BLaER1 treated with 17β-estradiol and CSF1 and Interleukin-3, amounts not matched to agents 10 nM and 100 nM (cell line): Measurements from ENCODE around the gene FLNA.

ENCODE experiments used
- H3K27ac ChIP-seq, 11 experiments: shearing (Covaris generic); formaldehyde crosslinking; 2 replicates each; pipeline ENCODE4 v1.8.1; 2022
- H3K27me3 ChIP-seq, 11 experiments: shearing (Covaris generic); formaldehyde crosslinking; 2 replicates each; pipeline ENCODE4 v1.8.1; 2022
- H3K36me3 ChIP-seq, 11 experiments: shearing (Covaris generic); formaldehyde crosslinking; 2 replicates each; pipeline ENCODE4 v1.8.1; 2022
- H3K4me1 ChIP-seq, 10 experiments: shearing (Covaris generic); formaldehyde crosslinking; 2 replicates each; pipeline ENCODE4 v1.8.1; 2022
- H3K4me2 ChIP-seq, 11 experiments: shearing (Covaris generic); formaldehyde crosslinking; 2 replicates each; pipeline ENCODE4 v1.8.1; 2022
- H3K4me3 ChIP-seq, 10 experiments: shearing (Covaris generic); formaldehyde crosslinking; 2 replicates each; pipeline ENCODE4 v1.8.1; 2022
- H3K9ac ChIP-seq, 11 experiments: shearing (Covaris generic); formaldehyde crosslinking; 2 replicates each; pipeline ENCODE4 v1.8.1; 2022
- H3K9me3 ChIP-seq, 11 experiments: shearing (Covaris generic); formaldehyde crosslinking; replicated peaks in 1 of 11; 2 replicates each; pipeline ENCODE4 v1.8.1; 2022
- H4K20me1 ChIP-seq, 11 experiments: shearing (Covaris generic); formaldehyde crosslinking; 2 replicates each; pipeline ENCODE4 v1.8.1; 2022
- Cebpa-rat ChIP-seq, 11 experiments: shearing (Covaris generic); IDR thresholded peaks; 2 replicates each; pipeline ENCODE4 v1.8.1; 2022

Gene FLNA

DNA sequence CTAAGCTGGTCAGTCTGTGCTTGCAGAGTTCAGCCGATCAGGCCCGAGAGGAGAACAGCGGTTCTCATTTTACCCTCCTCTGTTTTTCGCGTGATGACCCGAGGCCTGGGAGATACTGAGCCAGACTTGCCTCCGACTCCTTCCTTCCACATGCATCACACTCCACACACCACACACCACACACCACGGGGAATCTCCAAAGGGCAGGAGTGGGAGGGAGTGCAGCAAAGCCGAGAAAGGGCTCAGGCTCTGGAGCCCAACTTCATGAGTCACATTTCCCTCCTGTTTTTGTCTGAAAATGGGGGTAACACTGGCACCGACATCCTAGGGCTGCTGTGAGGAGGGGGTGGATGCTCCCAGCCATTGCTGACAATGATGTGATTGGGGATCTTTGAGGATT is 39.9 kb downstream of the FLNA start:
- H3K4me1 ChIP-seq: peaks cover 17 to 28% (median 23%) of the 10 kb centered on the region in 10 experiments
- no peaks in the 10 kb centered on the region for H3K36me3 ChIP-seq
- no peaks in the 10 kb centered on the region for H3K9me3 ChIP-seq
- H3K9ac ChIP-seq: no peak overlapping the region
- H3K27ac ChIP-seq: peak overlapping the region in 2 of 11 experiments; percentile 37 to 57; a peak in 2 of 22 replicates
- peaks cover 0 to 14% (median 0%) of the 10 kb centered on the region in 11 experiments; a peak in 3 of 22 replicates for H4K20me1 ChIP-seq
- no peak for TF ChIP-seq Cebpa-rat (IDR thresholded peaks at IDR 0.05)
- H3K4me3 ChIP-seq: no peak overlapping the region
- peaks cover 59 to 77% (median 68%) of the 10 kb centered on the region in 11 experiments for H3K27me3 ChIP-seq
- H3K4me2 ChIP-seq: peak overlapping the region; percentile 42 to 67 (median 50)

DNA sequence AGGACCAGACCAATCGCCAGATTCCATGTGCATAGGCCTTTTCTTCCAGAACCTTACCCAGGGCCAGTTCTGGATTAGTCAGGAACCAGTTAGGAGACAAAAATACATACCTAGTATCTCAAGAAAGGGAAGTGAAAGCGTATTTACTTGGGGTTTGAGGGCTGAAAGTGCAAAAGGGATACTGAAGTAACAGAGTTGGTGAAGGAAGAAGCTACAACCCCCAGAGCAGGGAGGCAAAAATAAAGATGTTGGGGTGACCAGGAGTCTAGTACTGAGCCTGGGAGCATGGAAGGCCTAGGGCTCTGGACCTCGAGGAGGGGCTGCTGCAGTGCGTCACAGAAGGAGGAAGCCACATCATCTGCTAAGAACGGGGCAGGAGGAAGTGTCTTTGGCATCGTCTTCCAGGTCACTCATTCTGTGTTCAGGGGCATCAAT is 40.6 kb downstream of the FLNA start:
- H3K36me3 ChIP-seq: no peaks in the 10 kb centered on the region
- no peak overlapping the region; a peak in 1 of 22 replicates for H3K9ac ChIP-seq
- peak overlapping the region in 5 of 11 experiments; percentile 11 to 57 (median 37); a peak in 5 of 22 replicates for H3K27ac ChIP-seq
- peaks cover 65 to 83% (median 75%) of the 10 kb centered on the region in 11 experiments for H3K27me3 ChIP-seq
- no peak overlapping the region for H3K4me3 ChIP-seq
- H4K20me1 ChIP-seq: peaks cover 0 to 17% (median 0%) of the 10 kb centered on the region in 11 experiments; a peak in 3 of 22 replicates
- no peaks in the 10 kb centered on the region for H3K9me3 ChIP-seq
- TF ChIP-seq Cebpa-rat (IDR thresholded peaks at IDR 0.05): no peak
- H3K4me2 ChIP-seq: peak overlapping the region; percentile 42 to 67 (median 50)
- peaks cover 24 to 31% (median 28%) of the 10 kb centered on the region in 10 experiments for H3K4me1 ChIP-seq

DNA sequence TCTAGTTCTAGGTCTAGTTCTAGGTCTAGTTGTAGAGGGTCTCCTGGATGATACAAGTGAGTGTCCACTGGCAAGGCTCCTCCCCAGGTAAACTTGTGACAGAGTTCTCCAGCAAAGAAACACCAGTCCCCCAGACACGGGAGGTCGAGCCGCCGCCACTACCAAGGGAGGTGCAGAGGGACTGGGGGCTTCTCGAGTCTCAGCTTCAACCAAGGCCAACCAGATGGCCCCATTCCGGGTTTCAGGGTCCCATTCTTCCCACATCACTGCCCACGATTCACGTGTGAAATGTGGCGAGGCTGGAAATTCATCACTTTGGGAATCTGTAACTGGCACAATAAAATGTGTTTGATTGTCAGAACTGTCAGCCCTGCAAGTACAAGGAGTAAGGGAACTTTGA is 41.3 kb downstream of the FLNA start:
- peaks cover 0 to 19% (median 0%) of the 10 kb centered on the region in 11 experiments; a peak in 3 of 22 replicates for H4K20me1 ChIP-seq
- peak overlapping the region in 4 of 11 experiments; percentile 11 to 57 (median 38); a peak in 3 of 22 replicates for H3K27ac ChIP-seq
- H3K27me3 ChIP-seq: peaks cover 71 to 91% (median 82%) of the 10 kb centered on the region in 11 experiments
- no peak for TF ChIP-seq Cebpa-rat (IDR thresholded peaks at IDR 0.05)
- H3K4me1 ChIP-seq: peaks cover 25 to 36% (median 33%) of the 10 kb centered on the region in 10 experiments
- H3K4me3 ChIP-seq: no peak overlapping the region
- H3K36me3 ChIP-seq: no peaks in the 10 kb centered on the region
- H3K9ac ChIP-seq: no peak overlapping the region
- peak overlapping the region in 9 of 11 experiments; percentile 45 to 67 (median 53); a peak in 12 of 22 replicates for H3K4me2 ChIP-seq
- no peaks in the 10 kb centered on the region for H3K9me3 ChIP-seq

DNA sequence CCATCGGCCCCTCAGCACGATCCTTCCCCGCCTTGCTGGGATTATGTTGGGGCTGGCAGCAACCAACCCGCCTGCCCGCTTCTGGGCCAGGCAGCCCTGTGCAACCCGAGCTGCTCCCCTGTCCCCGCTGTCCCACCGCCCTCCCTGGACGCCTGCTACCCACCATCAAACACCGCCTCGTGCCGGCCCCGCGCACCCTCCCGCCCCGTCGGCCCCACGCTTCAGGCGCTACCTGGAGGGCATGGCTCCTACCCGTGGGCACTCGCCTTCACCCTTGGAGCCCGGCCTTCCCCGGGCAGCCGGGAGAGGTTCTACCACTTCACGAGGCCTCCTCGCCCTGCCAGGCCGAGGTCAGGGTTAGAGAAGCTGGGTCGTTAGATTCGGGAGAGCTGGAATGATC is 41.9 kb downstream of the FLNA start:
- H3K9ac ChIP-seq: no peak overlapping the region
- H4K20me1 ChIP-seq: peaks cover 0 to 19% (median 0%) of the 10 kb centered on the region in 11 experiments; a peak in 3 of 22 replicates
- no peak overlapping the region for H3K27ac ChIP-seq
- TF ChIP-seq Cebpa-rat (IDR thresholded peaks at IDR 0.05): no peak
- H3K4me2 ChIP-seq: no peak overlapping the region
- H3K36me3 ChIP-seq: no peaks in the 10 kb centered on the region
- H3K27me3 ChIP-seq: peaks cover 77 to 96% (median 88%) of the 10 kb centered on the region in 11 experiments
- no peaks in the 10 kb centered on the region for H3K9me3 ChIP-seq
- H3K4me1 ChIP-seq: peaks cover 29 to 41% (median 38%) of the 10 kb centered on the region in 10 experiments
- no peak overlapping the region for H3K4me3 ChIP-seq

DNA sequence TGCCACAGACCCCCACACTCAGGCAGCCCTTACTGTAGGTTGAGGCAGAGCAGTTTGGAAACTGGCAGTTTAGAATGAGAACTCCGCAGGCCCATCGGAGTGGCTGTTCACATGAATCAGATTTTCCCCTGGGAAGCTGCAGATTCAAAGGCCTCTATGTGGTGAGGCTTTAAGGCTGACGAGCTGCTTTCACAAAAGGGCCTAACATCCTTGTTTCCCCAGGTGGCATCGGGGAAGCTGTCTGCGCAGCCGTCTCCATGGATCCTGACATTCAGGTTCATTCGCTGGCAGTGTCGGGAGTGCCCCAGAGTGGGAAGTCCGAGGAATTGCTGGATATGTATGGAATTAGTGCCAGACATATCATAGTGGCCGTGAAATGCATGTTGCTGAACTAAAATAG is 45.1 kb downstream of the FLNA start:
- peaks cover 89 to 100% (median 100%) of the 10 kb centered on the region in 11 experiments for H3K27me3 ChIP-seq
- H3K9ac ChIP-seq: 0 out of 22 replicates have a peak overlapping the region, but pooled peaks of 1 of the 11 experiments have one; percentile 1
- peaks cover 29 to 49% (median 45%) of the 10 kb centered on the region in 10 experiments for H3K4me1 ChIP-seq
- H3K9me3 ChIP-seq: no peaks in the 10 kb centered on the region
- H3K4me2 ChIP-seq: peak overlapping the region in 10 of 11 experiments; percentile 17 to 64 (median 40); a peak in 18 of 22 replicates
- no peak overlapping the region for H3K4me3 ChIP-seq
- no peaks in the 10 kb centered on the region for H3K36me3 ChIP-seq
- peaks cover 0 to 26% (median 0%) of the 10 kb centered on the region in 11 experiments; a peak in 7 of 22 replicates for H4K20me1 ChIP-seq
- no peak for TF ChIP-seq Cebpa-rat (IDR thresholded peaks at IDR 0.05)
- no peak overlapping the region for H3K27ac ChIP-seq

DNA sequence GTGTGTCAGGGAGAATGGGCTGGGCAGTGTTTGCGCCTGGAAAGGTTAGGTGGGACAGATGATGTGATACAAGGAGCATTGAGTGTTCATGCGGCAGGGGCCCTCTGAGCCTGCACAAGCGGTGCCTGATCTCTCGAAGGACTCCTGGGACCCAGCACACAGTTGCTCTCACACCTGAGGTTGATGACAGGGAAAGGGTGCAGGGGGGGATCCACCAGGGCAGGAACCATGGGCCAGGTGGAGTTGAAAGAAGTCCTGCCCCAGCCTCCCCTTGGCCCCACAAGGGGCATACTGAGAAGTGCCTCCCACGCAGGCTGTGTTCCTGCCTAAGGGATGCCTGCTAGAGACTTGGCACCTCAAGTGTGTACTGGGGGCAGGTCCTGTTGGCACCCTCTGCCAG is 45.8 kb downstream of the FLNA start:
- H4K20me1 ChIP-seq: peaks cover 0 to 23% (median 0%) of the 10 kb centered on the region in 11 experiments; a peak in 7 of 22 replicates
- H3K9me3 ChIP-seq: no peaks in the 10 kb centered on the region
- TF ChIP-seq Cebpa-rat (IDR thresholded peaks at IDR 0.05): no peak
- peaks cover 95 to 100% (median 100%) of the 10 kb centered on the region in 11 experiments for H3K27me3 ChIP-seq
- peaks cover 23 to 43% (median 39%) of the 10 kb centered on the region in 10 experiments for H3K4me1 ChIP-seq
- H3K36me3 ChIP-seq: no peaks in the 10 kb centered on the region
- H3K4me2 ChIP-seq: peak overlapping the region in 9 of 11 experiments; percentile 17 to 64 (median 40); a peak in 17 of 22 replicates
- H3K27ac ChIP-seq: no peak overlapping the region
- H3K9ac ChIP-seq: no peak overlapping the region
- H3K4me3 ChIP-seq: no peak overlapping the region

DNA sequence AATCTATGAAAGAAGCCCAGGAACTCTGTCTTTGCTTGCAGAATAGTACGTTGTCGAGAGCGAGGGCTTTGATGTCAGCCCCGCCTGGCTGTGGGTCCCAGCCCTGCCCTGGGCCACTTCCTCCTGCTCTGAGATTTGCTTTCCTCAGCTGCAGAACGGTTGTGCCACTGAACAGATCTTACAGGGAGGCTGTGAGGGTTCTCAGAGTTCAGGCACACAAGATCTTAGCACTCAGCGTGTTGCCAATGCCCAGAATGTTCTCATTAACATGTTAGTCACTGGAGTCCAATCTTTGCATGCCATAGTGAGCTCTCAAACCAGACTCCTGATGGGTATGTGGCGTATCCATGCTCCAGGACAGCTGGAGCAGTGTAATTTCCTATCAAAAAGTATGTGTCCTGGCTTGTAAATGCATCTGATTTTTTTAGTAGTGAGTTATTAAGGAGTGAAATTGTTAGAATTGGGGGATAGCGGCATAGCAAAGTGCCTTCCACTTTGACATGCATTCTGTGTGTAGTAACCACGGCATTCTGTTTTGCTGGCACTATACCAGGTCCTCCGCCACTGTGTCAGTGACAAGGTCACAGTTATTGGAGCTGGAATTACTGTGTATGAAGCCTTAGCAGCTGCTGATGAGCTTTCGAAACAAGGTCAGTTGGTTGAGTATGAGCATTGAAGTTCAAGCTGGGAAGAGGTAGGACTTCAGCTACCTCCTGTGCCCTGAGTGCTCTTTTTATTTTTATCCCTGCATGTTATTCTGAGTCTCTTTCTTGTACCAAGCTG is 47.2 kb downstream of the FLNA start:
- H3K4me2 ChIP-seq: peak overlapping the region; percentile 29 to 64 (median 46)
- H4K20me1 ChIP-seq: peaks cover 0 to 27% (median 0%) of the 10 kb centered on the region in 11 experiments; a peak in 7 of 22 replicates
- H3K4me1 ChIP-seq: peaks cover 19 to 42% (median 33%) of the 10 kb centered on the region in 10 experiments
- no peak overlapping the region for H3K9ac ChIP-seq
- H3K36me3 ChIP-seq: no peaks in the 10 kb centered on the region
- no peak for TF ChIP-seq Cebpa-rat (IDR thresholded peaks at IDR 0.05)
- no peak overlapping the region for H3K4me3 ChIP-seq
- H3K9me3 ChIP-seq: no peaks in the 10 kb centered on the region
- H3K27ac ChIP-seq: no peak overlapping the region
- peaks cover 96 to 100% (median 100%) of the 10 kb centered on the region in 11 experiments for H3K27me3 ChIP-seq

DNA sequence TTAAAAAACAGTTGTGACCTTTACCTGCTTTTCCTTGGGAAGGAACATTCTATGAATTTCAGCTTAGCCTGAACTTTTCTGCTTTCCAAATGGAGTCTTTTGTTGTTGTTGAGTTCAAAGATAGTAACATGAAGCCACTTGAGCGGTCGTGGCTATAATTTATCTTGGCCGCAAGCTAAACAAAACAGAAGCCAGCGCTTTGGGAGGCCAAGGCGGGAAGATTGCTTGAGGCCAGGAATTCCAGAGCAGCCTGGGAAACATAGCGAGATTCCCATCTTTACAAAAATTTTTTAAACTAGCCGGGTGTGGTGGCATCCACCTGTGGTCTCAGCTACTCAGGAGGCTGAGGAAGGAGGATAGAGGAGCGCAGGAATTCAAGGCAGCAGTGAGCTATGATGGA is 48.9 kb downstream of the FLNA start:
- Histone ChIP-seq H3K4me1 (peaks cover 21 to 53% (median 35%) of the 10 kb centered on the region in 10 experiments), H3K4me3 (no peak overlapping the region), H3K9ac (no peak overlapping the region)

DNA sequence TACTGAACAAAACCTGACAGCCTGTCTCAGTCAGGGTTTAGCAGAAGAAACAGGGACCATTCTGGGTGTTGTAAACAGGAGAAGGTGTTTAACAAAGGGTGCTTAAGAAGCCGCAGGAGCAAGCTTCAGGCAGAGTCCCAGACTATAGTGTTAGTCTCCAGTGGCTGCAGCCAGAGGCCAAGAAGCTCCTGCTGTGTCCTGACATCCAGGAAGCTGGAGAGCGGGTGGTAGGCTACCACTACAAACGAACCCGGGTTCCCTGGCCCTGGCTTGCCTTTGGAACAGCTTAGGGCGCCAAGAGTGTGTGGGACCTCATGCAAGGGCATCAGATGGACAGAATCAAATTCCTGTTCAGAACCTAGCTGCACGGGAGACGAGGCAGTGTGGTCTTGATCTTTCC is 50.9 kb downstream of the FLNA start:
- TF ChIP-seq Cebpa-rat (IDR thresholded peaks at IDR 0.05): no peak
- peaks cover 0 to 35% (median 0%) of the 10 kb centered on the region in 11 experiments; a peak in 7 of 22 replicates for H4K20me1 ChIP-seq
- no peak overlapping the region for H3K4me2 ChIP-seq
- peaks cover 28 to 56% (median 37%) of the 10 kb centered on the region in 10 experiments for H3K4me1 ChIP-seq
- H3K27ac ChIP-seq: no peak overlapping the region
- no peaks in the 10 kb centered on the region for H3K36me3 ChIP-seq
- no peak overlapping the region for H3K4me3 ChIP-seq
- H3K9ac ChIP-seq: no peak overlapping the region
- H3K9me3 ChIP-seq: no peaks in the 10 kb centered on the region
- peaks cover 90 to 99% (median 95%) of the 10 kb centered on the region in 11 experiments for H3K27me3 ChIP-seq

More for the DNA sequence above, 48.9 kb downstream of the FLNA start:
- Histone ChIP-seq H3K36me3 (no peaks in the 10 kb centered on the region), H3K4me2 (no peak overlapping the region), H4K20me1 (peaks cover 0 to 32% (median 0%) of the 10 kb centered on the region in 11 experiments; a peak in 7 of 22 replicates), H3K27me3 (peaks cover 95 to 99% (median 98%) of the 10 kb centered on the region in 11 experiments), H3K9me3 (no peaks in the 10 kb centered on the region), H3K27ac (no peak overlapping the region)
- TF ChIP-seq Cebpa-rat (IDR thresholded peaks at IDR 0.05): no peak
